Transverse colon (tissue), 4 donors: ENCODE results near the gene SLC7A8.

ENCODE experiments used
- EP300 ChIP-seq: sonication (generic); formaldehyde crosslinking; IDR thresholded peaks from one replicate; pipeline ENCODE4 v1.6.1; 2017; ENCODE audit warnings: antibody characterized with exemption, low read depth
- POLR2A ChIP-seq: fragments of 450-650 bp; IDR thresholded peaks from one replicate; pipeline ENCODE4 v1.6.1; 2016; ENCODE audit warnings: antibody characterized with exemption, mild to moderate bottlenecking, moderate library complexity
- POLR2AphosphoS5 ChIP-seq, 3 donors: sonication (generic); formaldehyde crosslinking; IDR thresholded peaks; one replicate each; pipeline ENCODE4 v1.6.1; 2016; ENCODE audit warnings: antibody characterized with exemption in 3 of 3
- TF ChIP-seq, protein P1 (sequence below), 5 experiments: fragments of 200-600 bp in 3 of 5; fragments of 450-650 bp in 2 of 5; sonication (generic) in 3 of 5; IDR thresholded peaks; 1 replicate in 2 of 5; 2 replicates in 3 of 5; pipeline ENCODE4 v1.5.1; 2016 to 2017; ENCODE audit warnings: antibody characterized with exemption in 5 of 5, inconsistent platforms in 3 of 5, mild to moderate bottlenecking in 2 of 5, moderate library complexity in 1 of 5

DNA sequence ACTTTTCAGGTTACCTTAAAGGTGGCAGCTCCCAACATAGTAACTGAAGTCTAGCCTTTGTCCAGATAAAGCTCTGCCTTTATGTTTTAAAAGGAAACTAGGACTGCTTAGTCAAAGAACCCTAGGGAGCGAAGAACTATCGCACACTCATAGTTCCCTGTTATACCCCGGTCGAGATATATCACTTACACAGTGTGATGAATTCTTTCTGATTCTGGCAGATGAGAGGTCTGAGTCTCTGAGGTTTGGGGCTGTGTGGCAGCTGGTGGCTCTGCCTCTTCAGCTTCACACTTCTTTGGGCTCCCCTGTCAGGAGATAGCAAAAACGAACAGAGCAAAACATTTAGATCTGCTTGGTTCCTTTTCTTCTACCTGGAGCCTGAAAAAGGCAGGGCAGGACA lies 105.5 kb downstream of the SLC7A8 start:
- TF ChIP-seq POLR2AphosphoS5 (IDR thresholded peaks at IDR 0.05) (no peak), POLR2A (no peak), EP300 (no peak)
- TF ChIP-seq, protein P1, sequence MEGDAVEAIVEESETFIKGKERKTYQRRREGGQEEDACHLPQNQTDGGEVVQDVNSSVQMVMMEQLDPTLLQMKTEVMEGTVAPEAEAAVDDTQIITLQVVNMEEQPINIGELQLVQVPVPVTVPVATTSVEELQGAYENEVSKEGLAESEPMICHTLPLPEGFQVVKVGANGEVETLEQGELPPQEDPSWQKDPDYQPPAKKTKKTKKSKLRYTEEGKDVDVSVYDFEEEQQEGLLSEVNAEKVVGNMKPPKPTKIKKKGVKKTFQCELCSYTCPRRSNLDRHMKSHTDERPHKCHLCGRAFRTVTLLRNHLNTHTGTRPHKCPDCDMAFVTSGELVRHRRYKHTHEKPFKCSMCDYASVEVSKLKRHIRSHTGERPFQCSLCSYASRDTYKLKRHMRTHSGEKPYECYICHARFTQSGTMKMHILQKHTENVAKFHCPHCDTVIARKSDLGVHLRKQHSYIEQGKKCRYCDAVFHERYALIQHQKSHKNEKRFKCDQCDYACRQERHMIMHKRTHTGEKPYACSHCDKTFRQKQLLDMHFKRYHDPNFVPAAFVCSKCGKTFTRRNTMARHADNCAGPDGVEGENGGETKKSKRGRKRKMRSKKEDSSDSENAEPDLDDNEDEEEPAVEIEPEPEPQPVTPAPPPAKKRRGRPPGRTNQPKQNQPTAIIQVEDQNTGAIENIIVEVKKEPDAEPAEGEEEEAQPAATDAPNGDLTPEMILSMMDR (IDR thresholded peaks at IDR 0.05), result no peak
